ENCODE measurements around the gene EIF3A.
"Not testable (repeated sequence)": the region's sequence is repeated elsewhere in the genome, so short reads cannot be mapped to it uniquely, and the experiment has no call there.

Gene EIF3A

DNA sequence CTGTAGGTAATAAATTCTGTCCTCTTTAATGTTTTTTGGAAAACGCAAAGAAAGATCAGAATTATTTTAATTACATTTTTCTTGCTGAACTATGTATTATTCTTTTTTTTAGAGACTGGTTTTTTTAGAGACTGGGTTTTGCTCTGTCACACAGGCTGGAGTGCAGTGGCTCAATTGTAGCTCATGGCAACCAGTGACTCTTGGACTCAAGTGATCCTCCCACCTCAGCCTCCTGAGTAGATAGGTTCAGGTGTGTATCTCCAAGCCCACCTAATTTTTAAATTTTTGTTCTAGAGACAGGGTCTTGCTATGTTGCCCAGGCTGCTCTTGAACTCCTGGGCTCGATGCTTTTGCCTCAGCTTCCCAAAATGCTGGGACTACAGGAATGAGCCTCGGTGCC is 18.0 kb upstream of the EIF3A start:
- DNase-seq: no peak

DNA sequence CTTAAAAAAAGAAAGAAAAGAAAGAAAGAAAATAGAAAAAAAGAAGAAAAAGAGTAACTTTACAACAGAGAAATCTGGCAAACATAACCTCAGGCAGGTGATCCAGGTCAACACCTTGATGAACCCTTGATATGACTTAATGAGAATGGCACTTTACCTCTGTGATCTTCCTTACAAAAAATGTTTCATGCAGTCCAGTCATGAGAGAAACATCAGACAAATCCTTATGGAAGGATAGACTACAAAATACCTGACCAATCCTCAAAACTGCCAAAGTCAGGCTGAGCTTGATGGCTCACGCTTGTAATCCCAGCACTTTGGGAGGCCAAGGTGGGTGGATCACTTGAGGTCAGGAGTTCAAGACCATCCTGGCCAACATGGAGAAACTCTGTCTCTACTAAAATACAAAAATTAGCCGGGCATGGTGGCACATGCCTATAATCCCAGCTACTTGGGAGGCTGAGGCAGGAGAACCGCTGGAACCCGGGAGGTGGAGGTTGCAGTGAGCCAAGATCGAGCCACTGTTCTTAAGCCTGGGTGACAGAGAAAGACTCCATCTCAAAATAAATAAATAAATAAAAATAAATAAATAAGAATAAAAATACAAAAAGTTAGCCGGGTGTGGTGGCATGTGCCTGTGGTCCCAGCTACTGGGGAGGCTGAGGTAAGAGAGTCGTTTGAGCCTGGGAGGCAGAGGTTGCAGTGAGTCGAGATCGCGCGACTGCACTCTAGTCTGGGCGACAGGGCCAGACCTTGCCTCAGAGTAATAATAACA is 16.2 kb upstream of the EIF3A start:
- not testable (repeated sequence) for DNase-seq

DNA sequence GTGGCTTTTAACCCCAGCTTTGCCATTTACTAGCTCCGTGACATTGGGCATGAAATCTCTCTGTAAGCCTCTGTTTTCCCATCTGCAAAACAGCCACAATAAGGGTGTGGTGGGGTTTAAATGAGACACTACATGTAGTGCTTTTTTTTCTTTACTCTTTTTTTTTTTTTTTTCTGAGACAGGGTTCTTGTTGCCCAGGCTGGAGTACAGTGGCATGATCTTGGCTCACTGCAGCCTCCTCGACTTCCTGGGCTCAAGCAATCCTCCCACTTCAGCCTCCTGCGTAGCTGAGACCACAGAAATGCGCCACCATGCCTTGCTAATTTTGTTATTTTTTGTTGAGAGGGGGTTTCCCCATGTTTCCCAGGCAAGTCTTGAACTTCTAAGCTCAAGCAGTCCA is 15.0 kb upstream of the EIF3A start:
- no peak for DNase-seq

DNA sequence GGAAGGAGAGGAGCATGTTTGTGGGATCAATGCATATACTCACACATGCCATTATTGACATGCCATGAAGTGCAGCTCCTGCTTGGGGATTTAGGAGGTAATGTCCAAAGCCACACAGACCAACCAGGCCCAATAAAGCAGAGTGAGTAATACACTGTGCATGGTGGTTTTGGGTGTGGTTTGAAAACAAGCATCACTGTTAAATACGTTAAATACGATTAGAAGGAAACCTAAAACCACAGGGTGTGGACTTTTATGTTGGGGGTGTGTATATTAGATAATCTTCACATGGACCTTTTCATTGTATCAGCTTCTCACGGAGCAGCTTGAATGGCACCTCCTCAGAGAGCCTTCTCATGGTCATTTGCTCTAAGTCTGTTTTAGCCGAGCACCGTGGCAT is 10.4 kb upstream of the EIF3A start:
- peak in 1 of 2 experiments; percentile 24 for DNase-seq

DNA sequence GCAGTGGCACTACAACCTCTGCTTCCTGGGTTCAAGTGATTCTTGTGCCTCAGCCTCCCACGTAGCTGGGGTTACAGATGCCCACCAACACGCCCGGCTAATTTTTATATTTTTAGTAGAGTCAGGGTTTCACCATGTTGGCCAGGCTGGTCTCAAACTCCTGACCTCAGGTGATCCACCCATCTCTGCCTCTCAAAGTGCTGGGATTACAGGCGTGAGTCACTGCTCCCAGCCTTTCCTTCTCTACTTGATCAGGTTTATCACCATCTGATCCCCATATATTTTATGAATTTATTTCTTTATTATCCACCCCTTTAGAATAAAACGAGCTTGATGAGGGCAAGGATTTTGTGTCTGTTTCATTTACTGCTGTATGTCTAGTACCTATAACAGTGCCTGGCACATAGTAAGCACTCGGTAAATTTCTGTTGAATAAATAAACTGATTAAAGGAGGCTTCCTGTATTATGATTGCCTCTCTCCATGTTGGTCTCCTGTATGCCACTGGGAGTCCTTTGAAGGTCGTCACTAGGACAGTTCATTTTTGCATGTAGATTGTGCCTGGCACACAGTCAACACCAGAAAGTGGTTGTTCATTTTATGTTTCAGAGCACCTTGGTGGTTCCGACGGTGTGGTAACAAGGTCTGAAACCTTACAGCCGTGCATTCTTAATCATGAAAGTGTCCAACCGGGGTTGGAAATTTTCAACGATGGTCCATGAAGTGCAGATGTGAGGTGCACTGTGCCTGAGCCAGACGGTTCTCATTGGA is 9.6 kb upstream of the EIF3A start:
- no peak for DNase-seq

DNA sequence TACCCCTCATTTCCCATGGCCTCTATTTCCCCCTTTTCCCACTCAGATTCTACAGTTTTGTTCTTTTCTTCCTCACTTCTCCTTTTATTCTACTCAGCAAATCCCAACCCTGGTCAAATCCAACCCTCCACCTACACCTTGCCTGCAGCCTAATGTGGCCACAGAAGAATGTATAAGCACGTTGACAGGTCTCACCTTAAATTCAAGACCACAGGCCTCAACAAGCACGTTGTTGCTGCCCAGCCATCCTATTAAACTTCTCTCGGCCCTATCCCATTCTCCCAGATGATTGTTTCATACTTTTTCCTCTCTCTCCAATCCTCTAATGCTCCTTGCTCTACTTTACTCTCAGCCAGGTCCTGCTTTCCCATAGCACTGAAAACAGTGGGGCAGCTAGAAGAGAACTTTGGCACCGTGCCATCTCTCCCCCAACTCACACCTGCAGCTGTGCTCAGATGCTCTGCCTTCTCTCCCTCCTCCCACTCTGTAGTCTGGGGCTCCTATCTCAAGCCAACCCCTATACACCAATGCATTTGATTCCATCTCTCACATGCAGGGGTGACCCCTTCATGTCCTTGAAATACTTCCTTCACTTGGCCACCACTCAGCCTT is 6.8 kb upstream of the EIF3A start:
- DNase-seq: no peak

DNA sequence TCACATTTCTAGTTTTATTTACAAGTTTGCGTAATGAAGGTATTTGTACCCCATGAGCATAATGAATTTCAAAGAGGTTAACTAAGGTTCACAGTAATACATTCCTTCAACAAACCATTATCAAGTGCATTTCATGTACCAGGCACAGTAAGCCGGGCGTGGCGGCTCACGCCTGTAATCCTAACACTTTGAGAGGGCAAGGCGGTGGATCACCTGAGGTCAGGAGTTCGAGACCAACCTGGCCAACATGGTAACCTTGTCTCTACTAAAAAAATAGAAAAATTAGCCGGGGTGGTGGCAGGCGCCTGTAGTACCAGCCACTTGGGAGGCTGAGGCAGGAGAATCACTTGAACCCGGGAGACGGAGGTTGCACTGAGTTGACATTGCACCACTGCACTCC is 4.3 kb upstream of the EIF3A start:
- DNase-seq: no peak

DNA sequence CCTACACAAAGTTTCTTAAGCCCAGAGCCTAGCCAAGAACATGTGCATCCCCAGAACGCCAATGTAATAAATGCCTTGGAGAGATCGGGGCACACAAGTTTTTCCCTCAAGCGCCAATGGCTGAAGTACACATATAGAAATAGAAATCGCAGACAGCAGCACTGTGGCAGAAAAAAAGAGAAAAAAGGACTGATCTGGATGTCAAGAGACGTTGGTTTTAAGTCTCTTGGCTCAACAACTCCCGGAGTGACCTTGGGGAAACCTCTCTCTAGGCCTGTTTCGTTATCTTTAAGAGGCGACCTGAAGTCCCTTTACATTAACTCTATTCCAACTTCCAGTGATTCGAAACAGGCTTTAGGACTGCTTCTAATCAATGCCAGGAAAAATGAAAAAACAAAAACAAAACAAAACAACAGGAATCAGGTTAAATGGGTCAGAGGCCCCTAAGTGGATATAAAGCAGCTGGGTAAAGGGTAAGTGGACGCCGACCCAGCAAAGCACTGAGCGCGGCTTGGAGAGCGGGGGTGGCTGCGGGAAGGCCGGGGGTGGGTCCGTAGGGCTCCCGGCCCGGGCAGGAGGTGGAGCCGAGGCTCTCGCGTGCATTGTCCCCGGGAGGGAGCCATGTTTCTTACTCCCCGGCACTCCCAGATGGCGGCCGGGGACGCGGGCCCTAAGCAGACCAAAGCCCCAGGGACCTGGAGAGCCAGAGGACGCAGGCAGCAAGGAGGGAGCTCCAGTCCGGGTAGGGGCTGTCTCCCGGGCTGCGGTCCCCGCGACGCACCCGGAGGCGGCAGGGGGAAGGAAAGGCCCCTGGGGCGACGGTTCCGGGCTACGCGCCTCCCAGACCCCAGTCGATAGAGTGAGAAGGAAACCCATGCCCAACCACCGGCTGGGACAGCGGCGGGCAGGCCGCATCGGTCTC is 757 bp downstream of the EIF3A start:
- peak; percentile 56 to 61 for DNase-seq

DNA sequence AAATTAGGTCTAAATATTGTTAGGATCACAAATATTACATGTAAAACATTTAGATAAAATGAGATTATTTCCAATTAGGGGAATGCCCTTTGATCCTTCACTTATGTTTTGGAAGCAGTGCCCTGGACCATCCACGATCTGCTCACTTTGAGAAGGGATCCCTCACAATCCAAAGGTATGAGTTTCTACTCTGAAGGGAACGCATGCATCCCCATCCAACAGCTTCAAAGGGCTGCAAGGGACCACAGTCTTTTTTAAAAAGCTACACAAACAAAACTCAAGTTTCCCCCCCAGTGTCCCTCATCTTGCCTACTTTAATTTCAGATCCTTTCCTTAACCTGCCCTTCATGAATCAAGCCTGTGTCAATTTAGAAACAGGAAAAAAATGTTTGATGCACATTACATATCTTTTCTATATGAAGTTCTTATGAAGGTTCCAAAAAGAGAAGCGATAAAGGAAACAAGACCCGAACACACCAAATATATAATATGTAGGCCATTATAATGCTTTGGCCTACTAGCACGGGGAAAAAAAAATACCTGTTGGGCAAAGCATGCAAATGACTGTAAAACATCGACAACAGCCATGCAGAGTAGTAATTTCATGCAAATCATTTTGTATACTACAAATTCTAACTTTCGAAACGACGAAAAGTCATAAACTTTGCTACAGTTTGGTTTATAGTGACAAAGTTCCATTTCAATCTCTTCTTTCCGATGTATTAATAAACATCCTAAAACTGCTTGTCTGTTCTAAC is 2.0 kb downstream of the EIF3A start:
- no peak for DNase-seq

DNA sequence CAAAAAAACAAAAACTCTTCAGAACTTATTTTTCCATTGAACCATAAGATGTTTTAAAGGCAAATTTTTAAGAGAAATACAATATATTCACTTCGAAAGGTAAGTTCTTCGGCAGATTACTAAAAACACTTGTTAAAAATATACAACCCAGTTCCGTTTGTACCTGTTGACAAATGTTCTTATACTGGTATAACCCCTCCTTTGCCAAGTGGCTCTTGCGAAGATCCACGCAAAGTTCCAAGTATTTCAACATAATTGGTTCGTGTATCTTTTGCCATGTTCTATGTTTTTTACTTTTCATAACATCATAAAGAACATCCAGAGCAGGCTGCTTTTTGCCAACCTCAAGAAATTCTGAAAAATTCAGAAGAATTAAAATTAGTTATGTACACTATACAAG is 7.0 kb downstream of the EIF3A start:
- DNase-seq: no peak

DNA sequence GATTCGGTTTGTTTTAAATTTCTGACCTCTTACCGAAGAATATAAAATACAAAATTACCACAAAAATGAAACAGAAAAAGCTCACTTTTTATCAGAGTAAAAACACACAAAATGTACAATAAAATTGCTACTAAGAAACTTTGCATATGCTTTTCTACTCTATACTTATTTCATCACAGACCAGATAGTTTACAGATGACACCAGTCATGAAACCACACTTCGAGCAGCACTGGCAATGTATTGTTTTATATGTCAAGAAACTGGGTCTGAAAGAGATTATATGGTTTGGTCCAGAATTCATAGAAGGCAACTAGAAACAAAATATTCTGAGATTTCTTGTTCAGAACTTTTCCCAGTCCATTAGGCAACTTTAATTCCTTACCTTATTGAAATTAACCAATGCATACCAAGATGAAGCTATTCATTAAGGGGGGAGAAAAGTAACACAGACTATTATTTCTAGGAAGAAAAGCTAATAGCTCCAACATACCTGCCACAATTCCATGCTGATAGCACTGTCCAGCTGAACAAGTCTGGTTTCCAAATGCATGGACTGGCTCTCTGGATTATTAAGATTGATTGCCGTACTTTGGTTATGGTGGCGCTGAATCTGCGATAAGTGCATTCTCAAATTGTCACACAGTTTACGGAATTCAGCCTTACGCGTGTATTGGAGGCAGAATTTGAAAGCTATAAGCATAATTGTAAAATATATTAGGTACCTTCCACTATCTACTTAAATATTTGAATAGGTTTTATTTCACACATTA is 10.0 kb downstream of the EIF3A start:
- DNase-seq: no peak

DNA sequence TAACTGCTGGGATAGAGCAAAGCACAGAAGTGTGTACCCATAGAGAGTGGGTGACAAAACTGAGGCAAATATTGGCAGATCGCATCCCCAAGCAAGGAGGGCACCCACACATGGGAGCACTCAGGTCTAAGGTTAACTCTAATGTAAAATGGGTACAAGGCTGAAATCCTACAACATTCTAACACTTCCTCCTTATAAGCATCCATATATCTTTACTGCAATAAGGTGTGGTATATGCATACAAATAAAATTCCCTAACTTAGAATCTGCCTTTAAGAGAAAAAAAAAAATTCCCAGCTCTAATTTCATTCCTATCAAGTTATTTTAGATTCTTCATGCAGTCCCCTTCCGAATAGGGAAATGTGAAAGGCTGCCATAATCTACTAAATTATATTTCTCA is 18.7 kb downstream of the EIF3A start:
- DNase-seq: no peak

DNA sequence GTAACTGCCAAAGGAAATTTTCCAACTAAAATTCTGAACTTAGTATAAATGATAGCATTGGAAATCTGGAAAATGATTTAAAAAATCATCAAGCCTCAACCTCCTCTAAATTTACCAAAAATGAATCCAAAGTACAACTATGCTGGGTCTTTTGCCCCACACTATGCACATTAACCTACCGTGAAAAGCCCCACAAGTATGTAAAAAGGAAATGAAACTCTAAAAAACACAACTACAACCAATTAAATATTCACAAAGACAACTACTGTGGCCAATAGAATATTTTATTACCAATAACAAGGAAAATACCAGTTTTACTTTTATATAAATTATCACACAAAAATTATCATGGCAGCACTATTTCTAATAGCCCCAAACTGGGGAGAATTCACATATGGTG is 19.3 kb downstream of the EIF3A start:
- no peak for DNase-seq

DNA sequence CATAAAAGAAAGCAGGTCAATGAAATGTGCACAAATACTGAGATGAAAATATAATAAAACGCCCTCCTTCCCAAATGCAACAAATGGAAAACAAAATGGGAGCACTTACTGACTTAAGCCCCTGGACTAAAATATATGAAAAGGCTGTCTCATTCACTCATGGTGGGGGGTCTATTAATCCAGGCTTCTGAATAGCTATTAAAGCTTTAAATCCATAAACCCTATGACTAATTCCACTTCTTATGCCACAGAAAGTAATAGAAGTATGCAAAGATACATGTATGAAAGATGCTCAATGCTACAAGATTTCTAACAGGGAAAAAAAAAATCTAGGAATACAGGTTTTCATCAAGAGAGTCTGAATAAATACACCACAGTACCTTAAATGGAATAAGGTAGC is 20.5 kb downstream of the EIF3A start:
- DNase-seq: no peak

DNA sequence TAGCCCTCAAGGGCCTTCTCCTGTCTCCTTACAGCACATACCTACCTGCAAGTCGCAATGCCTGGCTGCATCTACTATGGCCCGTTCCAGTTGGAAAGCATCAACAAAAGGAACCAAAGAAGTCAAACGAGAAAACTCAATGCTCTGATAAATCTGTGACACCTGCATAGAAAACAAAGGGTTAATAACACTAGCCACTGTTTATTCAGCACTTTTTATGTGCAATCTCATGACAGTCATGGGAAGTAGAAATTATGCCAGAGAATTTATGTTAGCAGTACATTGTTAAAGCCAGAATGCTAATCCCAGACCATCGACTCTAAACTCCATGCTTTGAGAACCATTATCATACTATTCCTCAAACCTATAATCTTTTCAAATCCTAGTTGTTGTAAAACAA is 21.1 kb downstream of the EIF3A start:
- no peak for DNase-seq

DNA sequence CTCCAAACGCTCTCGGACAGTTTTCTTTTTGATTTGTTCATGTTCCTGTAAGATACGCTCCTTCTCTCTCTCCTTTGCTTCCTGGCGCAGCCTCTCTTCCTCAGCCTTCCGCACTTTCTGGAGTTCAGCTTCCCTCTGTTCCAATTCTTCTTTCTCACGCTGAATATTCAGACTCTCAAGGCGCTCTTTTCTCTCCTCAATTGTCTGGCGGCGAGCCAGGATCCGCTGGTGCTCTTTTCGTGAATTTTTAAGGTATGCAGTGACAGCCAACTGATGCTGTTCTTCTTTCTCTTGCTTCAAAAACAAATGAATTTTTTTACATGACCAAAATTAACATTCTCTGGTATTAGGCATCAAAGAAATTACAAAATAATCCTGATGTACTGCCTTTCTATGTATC is 22.6 kb downstream of the EIF3A start:
- no peak for DNase-seq

DNA sequence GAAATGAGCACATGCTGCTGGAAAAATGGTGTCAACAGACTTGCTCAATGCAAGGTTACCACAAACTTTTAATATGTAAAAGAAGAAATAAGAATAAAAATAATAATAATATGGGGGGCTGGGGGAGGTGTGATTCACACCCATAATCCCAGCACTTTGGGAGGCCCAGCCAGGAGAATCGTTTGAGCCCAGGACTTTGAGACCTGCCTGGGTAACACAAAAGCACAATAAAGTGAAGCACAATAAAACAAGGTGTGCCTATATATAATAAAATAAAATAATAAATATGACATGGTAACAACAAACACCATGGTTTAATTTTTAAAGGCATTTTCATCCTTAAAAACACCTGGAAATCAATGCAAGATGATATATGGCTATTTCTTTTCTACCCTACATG is 25.1 kb downstream of the EIF3A start:
- DNase-seq: no peak

DNA sequence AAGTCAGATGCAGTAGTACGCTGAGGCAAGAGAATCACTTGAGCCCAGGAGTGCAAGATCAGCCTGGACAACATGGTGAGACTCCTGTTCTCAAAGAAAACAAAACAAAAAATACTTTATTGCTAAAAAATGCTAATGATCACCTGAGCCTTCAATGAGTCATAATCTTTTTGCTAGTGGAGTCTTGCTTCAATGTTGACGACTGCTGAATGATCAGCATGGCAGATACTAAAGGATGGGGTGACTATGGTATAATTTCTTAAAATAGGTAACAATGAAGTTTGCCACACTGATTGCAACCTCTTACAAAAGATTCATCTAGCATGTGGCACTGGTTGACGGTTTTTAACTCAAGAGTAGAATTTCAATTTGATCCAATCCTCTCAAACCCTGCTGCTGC is 28.8 kb downstream of the EIF3A start:
- no peak for DNase-seq

DNA sequence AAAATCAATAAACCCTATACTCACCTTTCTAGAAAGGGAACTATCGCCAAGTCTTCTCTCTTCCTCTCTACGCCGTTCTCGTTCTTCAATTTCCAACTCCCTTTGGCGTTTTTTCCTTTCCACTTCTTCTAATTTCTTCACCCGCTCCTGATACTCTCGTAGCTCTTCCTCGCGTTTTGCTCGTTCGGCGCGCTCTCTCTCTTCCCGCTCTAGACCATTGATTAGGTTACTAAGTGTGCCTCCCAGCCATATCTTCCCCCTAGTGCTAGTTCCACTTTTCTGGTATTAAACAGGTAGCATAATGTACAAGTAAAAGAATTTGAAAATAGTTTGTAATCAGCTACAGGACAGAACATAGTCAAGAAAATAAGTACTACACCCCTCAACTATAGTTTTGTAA is 30.8 kb downstream of the EIF3A start:
- no peak for DNase-seq

DNA sequence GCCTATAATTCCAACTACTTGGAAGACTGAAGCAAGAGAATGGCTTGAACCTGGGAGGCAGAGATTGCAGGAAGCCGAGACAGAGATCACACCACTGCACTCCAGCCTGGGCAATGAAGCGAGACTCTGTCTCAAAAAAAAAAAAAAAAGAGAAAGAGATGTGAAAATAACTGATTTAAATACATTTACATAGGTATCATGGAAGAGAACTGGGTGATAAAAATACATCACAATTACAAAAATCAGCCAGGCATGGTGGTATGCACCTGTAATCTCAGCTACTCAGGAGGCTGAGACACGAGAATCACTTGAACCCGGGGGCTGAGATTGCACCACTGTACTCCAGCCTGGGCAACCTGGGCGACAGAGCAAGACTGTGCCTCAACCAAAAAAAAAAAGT is 31.3 kb downstream of the EIF3A start:
- no peak for DNase-seq

DNA sequence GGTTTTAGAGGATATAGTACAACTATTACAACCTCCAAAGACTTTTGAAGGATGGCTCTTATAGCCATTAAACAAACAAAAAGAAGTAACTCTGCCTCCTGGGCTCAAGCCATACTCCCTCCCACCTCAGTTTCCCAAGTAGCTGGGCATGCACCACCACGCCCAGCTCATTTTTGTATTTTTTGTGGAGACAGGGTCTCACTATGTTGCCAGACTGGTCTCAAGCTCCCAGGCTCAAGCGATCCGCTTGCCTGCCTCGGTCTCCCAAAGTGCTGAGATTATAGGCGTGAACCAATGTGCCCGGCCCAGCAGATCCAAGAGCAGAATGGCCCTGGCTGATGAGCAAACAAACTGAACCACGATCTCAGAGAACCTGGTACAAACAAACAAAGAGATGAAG is 35.1 kb downstream of the EIF3A start:
- DNase-seq: no peak

DNA sequence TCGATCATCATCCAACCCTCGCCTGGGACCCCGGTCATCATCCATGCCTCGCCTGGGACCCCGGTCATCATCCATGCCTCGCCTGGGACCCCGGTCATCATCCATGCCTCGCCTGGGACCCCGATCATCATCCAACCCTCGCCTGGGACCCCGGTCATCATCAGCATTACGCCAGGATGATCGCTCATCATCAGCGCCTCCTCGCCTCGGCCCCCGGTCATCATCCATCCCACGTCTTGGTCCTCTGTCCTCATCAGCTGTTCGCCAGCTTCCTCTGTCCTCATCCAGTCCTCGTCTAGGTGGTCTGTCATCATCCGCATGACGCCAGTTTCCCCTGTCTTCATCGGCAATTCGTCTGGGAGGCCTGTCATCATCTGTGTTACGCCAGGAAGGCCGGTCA is 38.4 kb downstream of the EIF3A start:
- DNase-seq: no peak

Measured in stimulated activated CD4-positive, alpha-beta T cell treated with anti-CD3 and anti-CD28 coated beads, Interleukin-4, amount 100 ng/mL, for 4 hours (primary cell).